SK-N-MC (cell line): ENCODE measurements around the gene MYO9A.
A peak's percentile ranks its signal among the peaks of the same experiment; 100 is the strongest.

Experiments
- DNase-seq: peaks from one replicate; pipeline ENCODE4 v3.0.0-alpha.2; 2011; ENCODE audit warnings: low read depth, low spot score
- H3K27ac ChIP-seq: fragments of 200-600 bp; sonication (generic); 2 replicates; pipeline ENCODE4 v1.5.1; 2016; ENCODE audit warnings: mixed run types
- H3K36me3 ChIP-seq: fragments of 200-600 bp; sonication (generic); 2 replicates; pipeline ENCODE4 v1.6.1; 2017; ENCODE audit warnings: antibody characterized with exemption, low read length, mixed read lengths; ENCODE audit not compliant: insufficient read depth
- H3K4me3 ChIP-seq: fragments of 200-600 bp; sonication (generic); 2 replicates; pipeline ENCODE4 v1.5.1; 2016
- H3K9ac ChIP-seq: fragments of 200-600 bp; sonication (generic); 2 replicates; pipeline ENCODE4 v1.8.0; 2017; ENCODE audit warnings: mixed run types, mixed read lengths; ENCODE audit not compliant: insufficient read length
- H3K9me3 ChIP-seq: fragments of 200-600 bp; sonication (generic); 2 replicates; pipeline ENCODE4 v1.6.1; 2017; ENCODE audit warnings: low read depth, mild to moderate bottlenecking, antibody characterized with exemption, low read length, moderate library complexity, mixed read lengths
- EZH2 ChIP-seq: fragments of 200-600 bp; sonication (generic); IDR thresholded peaks from one replicate; pipeline ENCODE4 v1.6.1; 2017; ENCODE audit warnings: antibody characterized with exemption
- FOXP2 ChIP-seq: optimal IDR thresholded peaks from 2 replicates; pipeline ENCODE3; 2011; ENCODE audit warnings: mild to moderate bottlenecking, moderate library complexity; ENCODE audit not compliant: insufficient read depth; ENCODE audit errors: extremely low read length, control extremely low read depth
- POLR2AphosphoS5 ChIP-seq: IDR thresholded peaks from 2 replicates; pipeline ENCODE4 v1.6.1; 2012; ENCODE audit warnings: mild to moderate bottlenecking, low read depth, low read length, borderline replicate concordance

Gene MYO9A

GRCh38 chr15:71809346-71809745 is 308.6 kb downstream of the MYO9A start:
- no peaks in the 10 kb centered on the region for H3K36me3 ChIP-seq
- no peak overlapping the region for H3K9ac ChIP-seq

GRCh38 chr15:71808311-71809020 is 309.5 kb downstream of the MYO9A start:
- Histone ChIP-seq H3K9ac (no peak overlapping the region), H3K36me3 (no peaks in the 10 kb centered on the region), H3K4me3 (no peak overlapping the region), H3K27ac (no peak overlapping the region), H3K9me3 (no peaks in the 10 kb centered on the region)
- no peak for DNase-seq
- TF ChIP-seq POLR2AphosphoS5 (no peak), FOXP2 (no peak), EZH2 (no peak)

More at GRCh38 chr15:71809346-71809745, 308.6 kb downstream of the MYO9A start:
- Histone ChIP-seq H3K27ac (no peak overlapping the region), H3K9me3 (no peaks in the 10 kb centered on the region), H3K4me3 (no peak overlapping the region)
- TF ChIP-seq FOXP2 (no peak), POLR2AphosphoS5 (no peak), EZH2 (no peak)
- DNase-seq = no peak

- Histone ChIP-seq H3K9me3 (no peaks in the 10 kb centered on the region), H3K4me3 (no peak overlapping the region), H3K27ac (no peak overlapping the region), H3K9ac (no peak overlapping the region), H3K36me3 (no peaks in the 10 kb centered on the region)
- TF ChIP-seq EZH2 (no peak), FOXP2 (no peak), POLR2AphosphoS5 (no peak)
- DNase-seq = no peak
These were observed 310.3 kb downstream of the MYO9A start for GRCh38 chr15:71807691-71808091.

GRCh38 chr15:71807125-71807629 is 310.8 kb downstream of the MYO9A start:
- H3K36me3 ChIP-seq = no peaks in the 10 kb centered on the region
- DNase-seq = no peak
- TF ChIP-seq FOXP2 = no peak
- TF ChIP-seq EZH2 = no peak
- no peak for TF ChIP-seq POLR2AphosphoS5
- H3K9ac ChIP-seq = no peak overlapping the region
- no peak overlapping the region for H3K27ac ChIP-seq
- no peak overlapping the region for H3K4me3 ChIP-seq
- H3K9me3 ChIP-seq = no peaks in the 10 kb centered on the region

- H3K36me3 ChIP-seq = no peaks in the 10 kb centered on the region
- no peak overlapping the region for H3K4me3 ChIP-seq
- H3K27ac ChIP-seq = no peak overlapping the region
- no peak for TF ChIP-seq POLR2AphosphoS5
- no peaks in the 10 kb centered on the region for H3K9me3 ChIP-seq
- no peak overlapping the region for H3K9ac ChIP-seq
- DNase-seq = no peak
These were observed 311.5 kb downstream of the MYO9A start for GRCh38 chr15:71806452-71806931.

- DNase-seq = peak; percentile 5
- no peaks in the 10 kb centered on the region for H3K36me3 ChIP-seq
- TF ChIP-seq EZH2 (no peak), FOXP2 (no peak), POLR2AphosphoS5 (no peak)
- no peak overlapping the region for H3K4me3 ChIP-seq
- no peak overlapping the region for H3K27ac ChIP-seq
- no peaks in the 10 kb centered on the region for H3K9me3 ChIP-seq
- H3K9ac ChIP-seq = no peak overlapping the region
These were observed 313.1 kb downstream of the MYO9A start for GRCh38 chr15:71804695-71805470.

- Histone ChIP-seq H3K9ac (no peak overlapping the region), H3K4me3 (no peak overlapping the region), H3K27ac (no peak overlapping the region), H3K36me3 (no peaks in the 10 kb centered on the region), H3K9me3 (no peaks in the 10 kb centered on the region)
- TF ChIP-seq EZH2 (no peak), FOXP2 (no peak), POLR2AphosphoS5 (no peak)
- no peak for DNase-seq
These were observed 313.7 kb downstream of the MYO9A start for GRCh38 chr15:71804226-71804625.

- no peaks in the 10 kb centered on the region for H3K36me3 ChIP-seq
- no peak overlapping the region for H3K27ac ChIP-seq
- DNase-seq = no peak
- no peak for TF ChIP-seq FOXP2
- TF ChIP-seq EZH2 = no peak
- TF ChIP-seq POLR2AphosphoS5 = no peak
- H3K9me3 ChIP-seq = no peaks in the 10 kb centered on the region
- H3K4me3 ChIP-seq = no peak overlapping the region
- no peak overlapping the region for H3K9ac ChIP-seq
These were observed 315.2 kb downstream of the MYO9A start for GRCh38 chr15:71802770-71803169.
